ENCODE results near the gene SLC25A10.

SLC25A10 gene

DNA sequence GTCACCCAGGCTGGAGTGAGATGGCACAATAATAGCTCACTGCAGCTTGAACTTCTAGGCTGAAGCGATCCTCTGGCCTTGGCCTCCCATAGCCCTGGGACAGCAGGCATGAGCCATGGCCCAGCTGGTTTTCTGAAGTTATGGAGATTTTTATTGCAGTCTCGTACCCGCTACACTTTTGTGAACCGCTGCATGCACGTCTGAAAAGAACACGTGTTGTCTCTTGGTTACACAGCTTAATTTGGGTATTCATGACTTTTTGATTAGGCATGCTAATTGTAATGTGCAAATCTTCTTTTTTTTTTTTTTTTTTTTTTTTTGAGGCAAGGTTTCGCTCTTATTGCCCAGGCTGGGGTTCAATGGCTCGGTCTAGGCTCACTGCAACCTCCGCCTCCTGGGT lies 13.4 kb downstream of the SLC25A10 start:
- TF ChIP-seq, protein P1, sequence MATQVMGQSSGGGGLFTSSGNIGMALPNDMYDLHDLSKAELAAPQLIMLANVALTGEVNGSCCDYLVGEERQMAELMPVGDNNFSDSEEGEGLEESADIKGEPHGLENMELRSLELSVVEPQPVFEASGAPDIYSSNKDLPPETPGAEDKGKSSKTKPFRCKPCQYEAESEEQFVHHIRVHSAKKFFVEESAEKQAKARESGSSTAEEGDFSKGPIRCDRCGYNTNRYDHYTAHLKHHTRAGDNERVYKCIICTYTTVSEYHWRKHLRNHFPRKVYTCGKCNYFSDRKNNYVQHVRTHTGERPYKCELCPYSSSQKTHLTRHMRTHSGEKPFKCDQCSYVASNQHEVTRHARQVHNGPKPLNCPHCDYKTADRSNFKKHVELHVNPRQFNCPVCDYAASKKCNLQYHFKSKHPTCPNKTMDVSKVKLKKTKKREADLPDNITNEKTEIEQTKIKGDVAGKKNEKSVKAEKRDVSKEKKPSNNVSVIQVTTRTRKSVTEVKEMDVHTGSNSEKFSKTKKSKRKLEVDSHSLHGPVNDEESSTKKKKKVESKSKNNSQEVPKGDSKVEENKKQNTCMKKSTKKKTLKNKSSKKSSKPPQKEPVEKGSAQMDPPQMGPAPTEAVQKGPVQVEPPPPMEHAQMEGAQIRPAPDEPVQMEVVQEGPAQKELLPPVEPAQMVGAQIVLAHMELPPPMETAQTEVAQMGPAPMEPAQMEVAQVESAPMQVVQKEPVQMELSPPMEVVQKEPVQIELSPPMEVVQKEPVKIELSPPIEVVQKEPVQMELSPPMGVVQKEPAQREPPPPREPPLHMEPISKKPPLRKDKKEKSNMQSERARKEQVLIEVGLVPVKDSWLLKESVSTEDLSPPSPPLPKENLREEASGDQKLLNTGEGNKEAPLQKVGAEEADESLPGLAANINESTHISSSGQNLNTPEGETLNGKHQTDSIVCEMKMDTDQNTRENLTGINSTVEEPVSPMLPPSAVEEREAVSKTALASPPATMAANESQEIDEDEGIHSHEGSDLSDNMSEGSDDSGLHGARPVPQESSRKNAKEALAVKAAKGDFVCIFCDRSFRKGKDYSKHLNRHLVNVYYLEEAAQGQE (IDR thresholded peaks at IDR 0.05; ENCODE audit: low read depth) = no peak
- TF ChIP-seq EGR1 (IDR thresholded peaks at IDR 0.05) (no peak), CREB1 (IDR thresholded peaks at IDR 0.05; ENCODE audit: low read depth) (no peak), EP300 (IDR thresholded peaks at IDR 0.05; ENCODE audit: borderline replicate concordance) (no peak), TEAD4 (IDR thresholded peaks at IDR 0.05) (no peak), TCF12 (IDR thresholded peaks at IDR 0.05; ENCODE audit: low read depth) (no peak), TAF1 (IDR thresholded peaks at IDR 0.05; ENCODE audit: low read depth) (no peak), NFIC (IDR thresholded peaks at IDR 0.05) (no peak), FOXM1 (IDR thresholded peaks at IDR 0.05; ENCODE audit: borderline replicate concordance, low read depth) (no peak), RAD21 (IDR thresholded peaks at IDR 0.05; ENCODE audit: low read depth) (no peak)
- TF ChIP-seq, protein P2, sequence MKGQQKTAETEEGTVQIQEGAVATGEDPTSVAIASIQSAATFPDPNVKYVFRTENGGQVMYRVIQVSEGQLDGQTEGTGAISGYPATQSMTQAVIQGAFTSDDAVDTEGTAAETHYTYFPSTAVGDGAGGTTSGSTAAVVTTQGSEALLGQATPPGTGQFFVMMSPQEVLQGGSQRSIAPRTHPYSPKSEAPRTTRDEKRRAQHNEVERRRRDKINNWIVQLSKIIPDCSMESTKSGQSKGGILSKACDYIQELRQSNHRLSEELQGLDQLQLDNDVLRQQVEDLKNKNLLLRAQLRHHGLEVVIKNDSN (IDR thresholded peaks at IDR 0.05) = no peak

DNA sequence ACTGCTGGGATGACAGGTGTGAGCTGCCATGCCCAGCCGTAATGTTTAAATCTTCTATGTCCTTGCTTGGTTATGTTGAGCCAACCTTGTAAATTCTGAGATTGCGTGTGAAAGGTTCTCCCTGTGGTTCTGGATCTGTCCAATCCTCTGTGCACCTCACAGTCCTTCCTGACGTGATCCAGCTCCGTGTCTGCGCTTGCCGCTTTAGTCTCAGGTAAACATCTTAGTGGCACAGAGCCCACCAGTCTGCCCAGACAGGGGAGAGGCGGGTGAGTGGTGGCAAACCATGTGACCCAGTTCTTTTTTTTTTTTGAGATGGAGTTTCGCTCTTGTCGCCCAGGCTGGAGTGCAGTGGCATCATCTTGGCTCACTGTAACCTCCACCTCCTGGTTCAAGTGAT lies 13.9 kb downstream of the SLC25A10 start:
- TF ChIP-seq, protein P2 (IDR thresholded peaks at IDR 0.05) = no peak
- TF ChIP-seq EGR1 (IDR thresholded peaks at IDR 0.05) (no peak), NFIC (IDR thresholded peaks at IDR 0.05) (no peak), MAX (IDR thresholded peaks at IDR 0.05) (no peak), RAD21 (IDR thresholded peaks at IDR 0.05; ENCODE audit: low read depth) (no peak), TEAD4 (IDR thresholded peaks at IDR 0.05) (no peak), TCF12 (IDR thresholded peaks at IDR 0.05; ENCODE audit: low read depth) (no peak), EP300 (IDR thresholded peaks at IDR 0.05; ENCODE audit: borderline replicate concordance) (no peak), ZBTB7A (IDR thresholded peaks at IDR 0.05; ENCODE audit: low read depth) (no peak), CREB1 (IDR thresholded peaks at IDR 0.05; ENCODE audit: low read depth) (no peak), YY1 (IDR thresholded peaks at IDR 0.05; ENCODE audit: low read depth) (no peak), FOXM1 (IDR thresholded peaks at IDR 0.05; ENCODE audit: borderline replicate concordance, low read depth) (no peak)
- TF ChIP-seq, protein P1 (IDR thresholded peaks at IDR 0.05; ENCODE audit: low read depth) = no peak

DNA sequence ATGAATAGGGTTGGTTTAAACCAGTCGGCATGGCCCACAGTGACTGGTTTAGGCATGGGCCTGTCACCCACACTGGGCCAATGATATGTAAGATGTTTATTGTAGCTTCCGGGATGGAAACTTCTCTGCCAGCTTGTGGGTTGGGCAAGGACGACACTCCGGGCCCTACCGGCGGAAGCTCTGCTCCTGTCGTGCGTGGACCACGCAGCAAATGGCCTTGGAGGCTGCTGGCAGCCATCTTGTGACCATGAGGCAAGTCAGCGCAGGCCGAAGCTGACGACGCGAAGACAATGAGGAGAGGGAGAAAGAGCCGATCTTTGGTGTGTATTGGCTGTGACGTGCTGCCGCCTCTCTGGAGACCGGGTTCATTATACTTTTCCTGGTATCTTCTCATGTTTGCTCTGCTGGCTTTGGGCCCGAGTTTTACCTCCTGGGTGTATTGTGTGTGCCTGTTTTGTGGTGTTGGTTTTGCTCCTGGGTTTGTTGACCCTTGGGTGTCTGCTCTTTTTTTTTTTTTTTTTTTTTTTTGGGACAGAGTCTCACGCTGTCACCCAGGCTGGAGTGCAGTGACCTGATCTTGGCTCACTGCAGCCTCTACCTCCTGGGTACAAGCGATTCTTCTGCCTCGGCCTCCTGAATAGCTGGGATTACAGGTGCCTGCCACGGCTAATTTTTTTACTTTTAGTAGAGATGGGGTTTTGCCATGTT lies 15.4 kb downstream of the SLC25A10 start:
- no peak for TF ChIP-seq NFIC (IDR thresholded peaks at IDR 0.05)
- TF ChIP-seq ZBTB7A (IDR thresholded peaks at IDR 0.05; ENCODE audit: low read depth) = no peak
- TF ChIP-seq, protein P1 (IDR thresholded peaks at IDR 0.05; ENCODE audit: low read depth) = no peak
- no peak for TF ChIP-seq MAX (IDR thresholded peaks at IDR 0.05)
- no peak for TF ChIP-seq TCF12 (IDR thresholded peaks at IDR 0.05; ENCODE audit: low read depth)
- TF ChIP-seq FOXM1 (IDR thresholded peaks at IDR 0.05; ENCODE audit: borderline replicate concordance, low read depth) = no peak
- no peak for TF ChIP-seq CREB1 (IDR thresholded peaks at IDR 0.05; ENCODE audit: low read depth)
- no peak for TF ChIP-seq EP300 (IDR thresholded peaks at IDR 0.05; ENCODE audit: borderline replicate concordance)
- no peak for TF ChIP-seq RAD21 (IDR thresholded peaks at IDR 0.05; ENCODE audit: low read depth)
- no peak for TF ChIP-seq YY1 (IDR thresholded peaks at IDR 0.05; ENCODE audit: low read depth)
- TF ChIP-seq TAF1 (IDR thresholded peaks at IDR 0.05; ENCODE audit: low read depth) = no peak
- no peak for TF ChIP-seq TEAD4 (IDR thresholded peaks at IDR 0.05)
- TF ChIP-seq, protein P2 (IDR thresholded peaks at IDR 0.05) = no peak
- no peak for TF ChIP-seq CEBPB (IDR thresholded peaks at IDR 0.05)
- no peak for TF ChIP-seq EGR1 (IDR thresholded peaks at IDR 0.05)

All from Ishikawa (cell line).